Neural cell (in vitro differentiated cells): ENCODE measurements around the gene FILIP1. TPM values are rescaled to one million over a fixed set of nuclear protein-coding genes. Genes with fewer than 3 reads are reported as not detected.

ENCODE experiments used
- H2AFZ ChIP-seq: fragments of 200-600, 300-800 bp; sonication (generic), shearing (Covaris generic); 2 replicates; pipeline ENCODE4 v1.6.0; 2014; ENCODE audit warnings: low read depth, mild to moderate bottlenecking, antibody characterized with exemption, low read length, moderate library complexity
- H3F3A ChIP-seq: fragments of 200-600 bp; shearing (Covaris generic); 2 replicates; pipeline ENCODE4 v1.6.1; 2016; ENCODE audit warnings: mild to moderate bottlenecking, moderate library complexity, mixed read lengths, antibody characterized with exemption, low read length; ENCODE audit not compliant: insufficient read depth, poor library complexity, severe bottlenecking
- H3K27ac ChIP-seq: fragments of 200-600, 300-800 bp; sonication (generic), shearing (Covaris generic); 2 replicates; pipeline ENCODE4 v1.5.1; 2014; ENCODE audit warnings: mild to moderate bottlenecking, low read length, moderate library complexity
- H3K27me3 ChIP-seq: fragments of 300-800, 200-600 bp; sonication (generic), shearing (Covaris generic); 2 replicates; pipeline ENCODE4 v1.6.0; 2014; ENCODE audit warnings: mild to moderate bottlenecking, low read depth, low read length, moderate library complexity; ENCODE audit not compliant: insufficient read depth
- H3K36me3 ChIP-seq: fragments of 300-800, 200-600 bp; sonication (generic), shearing (Covaris generic); 2 replicates; pipeline ENCODE4 v1.5.1; 2014; ENCODE audit warnings: mild to moderate bottlenecking, antibody characterized with exemption, low read length, moderate library complexity; ENCODE audit not compliant: insufficient read depth
- H3K4me2 ChIP-seq: fragments of 300-800, 200-600 bp; sonication (generic), shearing (Covaris generic); 2 replicates; pipeline ENCODE4 v1.6.0; 2014; ENCODE audit warnings: mild to moderate bottlenecking, low read length
- H3K4me3 ChIP-seq: fragments of 300-800, 200-600 bp; sonication (generic), shearing (Covaris generic); 2 replicates; pipeline ENCODE4 v1.5.1; 2014; ENCODE audit warnings: mild to moderate bottlenecking, low read length, moderate library complexity
- H3K79me2 ChIP-seq: fragments of 200-600 bp; shearing (Covaris generic); replicated peaks from 2 replicates; pipeline ENCODE4 v1.6.0; 2014; ENCODE audit warnings: mild to moderate bottlenecking, low read length, moderate library complexity; ENCODE audit not compliant: insufficient read depth
- H3K9ac ChIP-seq: fragments of 300-800, 200-600 bp; sonication (generic), shearing (Covaris generic); 2 replicates; pipeline ENCODE4 v1.6.1; 2016; ENCODE audit warnings: mild to moderate bottlenecking, low read length, mixed read lengths
- H3K9me2 ChIP-seq: fragments of 200-600 bp; shearing (Covaris generic); 2 replicates; pipeline ENCODE4 v1.6.1; 2016; ENCODE audit warnings: mild to moderate bottlenecking, low read length, mixed read lengths; ENCODE audit not compliant: insufficient read depth
- H3K9me3 ChIP-seq: fragments of 200-600, 300-800 bp; sonication (generic), shearing (Covaris generic); 2 replicates; pipeline ENCODE4 v1.6.1; 2016; ENCODE audit warnings: mild to moderate bottlenecking, mixed run types, low read length, moderate library complexity, mixed read lengths
- H4K20me1 ChIP-seq: fragments of 200-600 bp; shearing (Covaris generic); 2 replicates; pipeline ENCODE4 v1.6.1; 2016; ENCODE audit warnings: mild to moderate bottlenecking, mixed run types; ENCODE audit not compliant: insufficient read depth
- CTCF ChIP-seq: fragments of 450-650 bp; IDR thresholded peaks from 2 replicates; pipeline ENCODE4 v1.5.1; 2014; ENCODE audit warnings: antibody characterized with exemption, mild to moderate bottlenecking, moderate library complexity; ENCODE audit not compliant: poor library complexity, severe bottlenecking
- EP300 ChIP-seq: fragments of 450-650 bp; conservative IDR thresholded peaks from 2 replicates; pipeline ENCODE4 v1.6.1; 2014; ENCODE audit warnings: antibody characterized with exemption, mild to moderate bottlenecking, moderate library complexity; ENCODE audit not compliant: poor library complexity, severe bottlenecking
- EZH2 ChIP-seq: fragments of 200-600, 300-800 bp; shearing (Covaris generic), sonication (generic); IDR thresholded peaks from 2 replicates; pipeline ENCODE4 v1.6.1; 2014; ENCODE audit warnings: antibody characterized with exemption, low read length, borderline replicate concordance, mild to moderate bottlenecking; ENCODE audit not compliant: insufficient read depth, poor library complexity, severe bottlenecking
- MXI1 ChIP-seq: fragments of 450-650 bp; conservative IDR thresholded peaks from 2 replicates; pipeline ENCODE4 v1.6.1; 2014; ENCODE audit warnings: antibody characterized with exemption, mild to moderate bottlenecking; ENCODE audit not compliant: poor library complexity, severe bottlenecking
- POLR2AphosphoS5 ChIP-seq: IDR thresholded peaks from 2 replicates; pipeline ENCODE4 v1.6.1; 2012
- RAD21 ChIP-seq: fragments of 450-650 bp; conservative IDR thresholded peaks from 2 replicates; pipeline ENCODE4 v1.6.1; 2014; ENCODE audit warnings: antibody characterized with exemption, mild to moderate bottlenecking, moderate library complexity
- SMC3 ChIP-seq: fragments of 450-650 bp; conservative IDR thresholded peaks from 2 replicates; pipeline ENCODE4 v1.6.1; 2014; ENCODE audit warnings: antibody characterized with exemption, mild to moderate bottlenecking, moderate library complexity; ENCODE audit not compliant: poor library complexity
- TAF1 ChIP-seq: IDR thresholded peaks from 2 replicates; pipeline ENCODE4 v1.6.1; 2012; ENCODE audit warnings: low read depth
- polyA plus RNA-seq: library from polyadenylated mRNA; depleted of rRNA; stranded (reverse); fragments of >200 nt; gene quantifications from 2 replicates; pipeline ENCODE4 v1.2.3, GENCODE V29; 2014
- TF ChIP-seq, protein P1 (sequence below): IDR thresholded peaks from 2 replicates; pipeline ENCODE4 v1.6.1; 2012; ENCODE audit warnings: borderline replicate concordance

The FILIP1 gene
- polyA plus RNA-seq, 1 donor from 2014 or later, result 1.4 TPM

GRCh38 chr6:75526502-75527127 lies 33.0 kb upstream of the FILIP1 start:
- Histone ChIP-seq H4K20me1 (no peaks in the 10 kb centered on the region), H3F3A (no peaks in the 10 kb centered on the region), H3K27ac (no peak overlapping the region), H3K27me3 (no peaks in the 10 kb centered on the region), H3K9ac (no peak overlapping the region), H3K4me3 (no peak overlapping the region), H3K9me3 (no peaks in the 10 kb centered on the region), H3K9me2 (no peaks in the 10 kb centered on the region), H2AFZ (no peak overlapping the region), H3K36me3 (no peaks in the 10 kb centered on the region), H3K79me2 (no peaks in the 10 kb centered on the region), H3K4me2 (no peak overlapping the region)
- no peak for TF ChIP-seq MXI1
- no peak for TF ChIP-seq EP300
- no peak for TF ChIP-seq POLR2AphosphoS5
- no peak for TF ChIP-seq TAF1
- TF ChIP-seq, protein P1, sequence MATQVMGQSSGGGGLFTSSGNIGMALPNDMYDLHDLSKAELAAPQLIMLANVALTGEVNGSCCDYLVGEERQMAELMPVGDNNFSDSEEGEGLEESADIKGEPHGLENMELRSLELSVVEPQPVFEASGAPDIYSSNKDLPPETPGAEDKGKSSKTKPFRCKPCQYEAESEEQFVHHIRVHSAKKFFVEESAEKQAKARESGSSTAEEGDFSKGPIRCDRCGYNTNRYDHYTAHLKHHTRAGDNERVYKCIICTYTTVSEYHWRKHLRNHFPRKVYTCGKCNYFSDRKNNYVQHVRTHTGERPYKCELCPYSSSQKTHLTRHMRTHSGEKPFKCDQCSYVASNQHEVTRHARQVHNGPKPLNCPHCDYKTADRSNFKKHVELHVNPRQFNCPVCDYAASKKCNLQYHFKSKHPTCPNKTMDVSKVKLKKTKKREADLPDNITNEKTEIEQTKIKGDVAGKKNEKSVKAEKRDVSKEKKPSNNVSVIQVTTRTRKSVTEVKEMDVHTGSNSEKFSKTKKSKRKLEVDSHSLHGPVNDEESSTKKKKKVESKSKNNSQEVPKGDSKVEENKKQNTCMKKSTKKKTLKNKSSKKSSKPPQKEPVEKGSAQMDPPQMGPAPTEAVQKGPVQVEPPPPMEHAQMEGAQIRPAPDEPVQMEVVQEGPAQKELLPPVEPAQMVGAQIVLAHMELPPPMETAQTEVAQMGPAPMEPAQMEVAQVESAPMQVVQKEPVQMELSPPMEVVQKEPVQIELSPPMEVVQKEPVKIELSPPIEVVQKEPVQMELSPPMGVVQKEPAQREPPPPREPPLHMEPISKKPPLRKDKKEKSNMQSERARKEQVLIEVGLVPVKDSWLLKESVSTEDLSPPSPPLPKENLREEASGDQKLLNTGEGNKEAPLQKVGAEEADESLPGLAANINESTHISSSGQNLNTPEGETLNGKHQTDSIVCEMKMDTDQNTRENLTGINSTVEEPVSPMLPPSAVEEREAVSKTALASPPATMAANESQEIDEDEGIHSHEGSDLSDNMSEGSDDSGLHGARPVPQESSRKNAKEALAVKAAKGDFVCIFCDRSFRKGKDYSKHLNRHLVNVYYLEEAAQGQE, result no peak
- TF ChIP-seq SMC3, result peak; percentile 98
- TF ChIP-seq EZH2, result no peak
- TF ChIP-seq RAD21, result peak; percentile 95
- TF ChIP-seq CTCF, result peak; percentile 89

DNA sequence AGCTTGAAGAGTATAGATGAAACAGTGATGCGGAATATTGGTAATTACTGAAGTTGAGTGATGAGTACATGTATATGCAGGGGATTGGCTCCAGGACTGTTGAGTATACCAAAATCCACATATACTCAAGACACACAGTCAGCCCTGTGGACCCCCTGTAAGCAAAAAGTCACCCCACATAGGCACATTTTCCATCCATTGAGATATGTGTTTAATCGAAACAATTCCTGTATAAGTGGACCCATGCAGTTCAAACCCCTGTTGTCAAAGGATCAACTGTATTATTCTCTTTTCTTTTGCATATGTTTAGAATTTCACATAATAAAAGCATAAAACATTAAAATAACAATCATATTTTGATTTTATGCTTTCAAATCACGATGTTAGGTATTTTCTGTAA lies 32.1 kb upstream of the FILIP1 start:
- no peak overlapping the region for H3K9ac ChIP-seq
- no peak for TF ChIP-seq EZH2
- TF ChIP-seq MXI1, result no peak
- TF ChIP-seq, protein P1, result no peak
- no peak for TF ChIP-seq CTCF
- no peak for TF ChIP-seq POLR2AphosphoS5
- TF ChIP-seq SMC3, result no peak
- TF ChIP-seq TAF1, result no peak
- TF ChIP-seq EP300, result no peak
- TF ChIP-seq RAD21, result no peak
- H4K20me1 ChIP-seq, result no peaks in the 10 kb centered on the region
- no peak overlapping the region for H3K4me3 ChIP-seq
- no peaks in the 10 kb centered on the region for H3K27me3 ChIP-seq
- no peaks in the 10 kb centered on the region for H3F3A ChIP-seq
- H3K79me2 ChIP-seq, result no peaks in the 10 kb centered on the region
- H3K27ac ChIP-seq, result no peak overlapping the region
- no peaks in the 10 kb centered on the region for H3K9me3 ChIP-seq
- no peak overlapping the region for H2AFZ ChIP-seq
- H3K4me2 ChIP-seq, result no peak overlapping the region
- H3K9me2 ChIP-seq, result no peaks in the 10 kb centered on the region
- H3K36me3 ChIP-seq, result no peaks in the 10 kb centered on the region
